Fibroblast of the conjunctiva (primary cell): ENCODE results near the gene HAT1.
"Not testable (repeated sequence)": the region's sequence is repeated elsewhere in the genome, so short reads cannot be mapped to it uniquely, and the experiment has no call there.

ENCODE experiments used
- DNase-seq: peaks from one replicate; pipeline ENCODE4 v3.0.0-alpha.2; 2010; ENCODE audit warnings: low read depth

HAT1 gene

DNA sequence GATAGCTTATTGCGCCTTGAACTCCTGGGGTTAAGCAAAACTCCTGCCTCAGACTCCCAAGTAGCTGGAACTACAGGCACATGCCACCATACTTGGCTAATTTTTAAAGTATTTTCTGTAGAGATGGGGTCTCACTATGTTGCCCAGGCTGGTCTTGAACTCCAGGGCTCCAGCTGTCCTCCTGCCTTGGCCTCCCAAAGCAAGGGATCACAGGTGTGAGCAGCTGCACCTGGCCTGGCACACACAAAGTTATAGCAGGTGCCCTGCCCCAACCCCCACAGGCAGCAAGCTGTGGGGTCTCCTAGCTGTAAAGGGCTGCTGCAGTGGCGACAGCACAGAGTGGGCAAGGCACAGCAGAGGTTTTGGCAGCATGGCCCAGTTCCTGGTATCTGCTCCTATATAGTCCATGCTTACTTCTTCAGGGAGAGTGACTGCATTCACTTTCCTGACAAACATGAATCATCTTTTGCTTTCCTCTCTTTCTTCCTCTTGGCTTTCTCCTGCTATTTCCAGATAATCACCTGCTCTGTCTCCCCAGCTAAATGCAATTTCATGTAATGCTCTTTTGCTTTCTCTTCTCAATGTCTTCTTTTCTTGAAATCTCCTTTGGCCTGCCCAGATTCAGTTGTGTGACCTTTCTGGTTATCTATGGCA lies 50.2 kb downstream of the HAT1 start:
- DNase-seq: no peak

DNA sequence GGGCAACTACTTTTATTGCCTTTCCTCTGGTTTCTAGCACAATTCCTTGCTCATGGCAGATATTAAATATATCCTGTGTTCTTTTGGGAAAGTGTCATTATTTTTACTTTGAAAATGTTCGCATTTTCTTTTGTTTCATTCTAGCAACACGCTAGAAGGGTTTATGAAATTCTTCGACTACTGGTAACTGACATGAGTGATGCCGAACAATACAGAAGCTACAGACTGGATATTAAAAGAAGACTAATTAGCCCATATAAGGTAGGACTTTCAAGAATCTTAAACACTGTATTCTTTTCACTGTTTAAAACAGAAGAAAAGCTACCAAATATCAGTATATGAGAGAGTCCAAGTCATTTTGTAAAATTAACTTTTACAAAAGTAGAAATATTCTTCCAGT lies 56.8 kb downstream of the HAT1 start:
- no peak for DNase-seq

DNA sequence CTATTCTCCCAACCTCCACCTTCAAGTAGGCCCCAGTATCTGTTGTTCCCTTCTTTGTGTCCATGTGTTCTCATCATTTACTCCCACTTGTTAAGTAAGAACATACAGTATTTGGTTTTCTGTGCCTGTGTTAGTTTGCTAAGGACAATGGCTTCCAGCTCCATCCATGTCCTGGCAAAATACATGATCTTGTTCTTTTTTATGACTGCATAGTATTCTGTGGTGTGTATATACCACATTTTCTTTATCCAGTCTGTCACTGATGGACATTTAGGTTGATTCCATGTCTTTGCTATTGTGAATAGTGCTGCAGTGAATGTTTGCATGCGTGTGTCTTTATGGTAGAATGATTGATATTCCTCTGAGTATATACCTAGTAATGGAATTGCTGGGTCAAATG lies 61.7 kb downstream of the HAT1 start:
- not testable (repeated sequence) for DNase-seq

DNA sequence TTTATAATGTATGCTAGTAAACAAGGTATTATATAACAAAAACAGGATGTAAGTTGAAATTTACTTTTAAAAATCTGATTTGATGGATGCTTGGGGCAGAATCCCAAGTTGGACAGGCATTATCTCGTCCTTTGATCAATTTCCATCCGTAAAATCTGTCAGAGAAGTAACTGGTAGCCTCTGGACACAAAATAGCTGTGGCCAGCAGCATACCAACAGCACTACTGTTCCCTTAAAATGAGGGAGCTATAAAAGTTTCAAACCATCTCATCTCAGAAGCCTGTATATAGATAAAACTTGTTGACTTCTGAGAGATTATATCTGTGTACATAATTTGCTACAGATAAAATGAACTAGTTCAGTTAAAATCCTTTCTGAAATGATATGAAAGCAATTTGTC lies 62.8 kb downstream of the HAT1 start:
- DNase-seq: no peak

GRCh38 chr2:171986778-171987177 lies 64.5 kb downstream of the HAT1 start:
- no peak for DNase-seq

DNA sequence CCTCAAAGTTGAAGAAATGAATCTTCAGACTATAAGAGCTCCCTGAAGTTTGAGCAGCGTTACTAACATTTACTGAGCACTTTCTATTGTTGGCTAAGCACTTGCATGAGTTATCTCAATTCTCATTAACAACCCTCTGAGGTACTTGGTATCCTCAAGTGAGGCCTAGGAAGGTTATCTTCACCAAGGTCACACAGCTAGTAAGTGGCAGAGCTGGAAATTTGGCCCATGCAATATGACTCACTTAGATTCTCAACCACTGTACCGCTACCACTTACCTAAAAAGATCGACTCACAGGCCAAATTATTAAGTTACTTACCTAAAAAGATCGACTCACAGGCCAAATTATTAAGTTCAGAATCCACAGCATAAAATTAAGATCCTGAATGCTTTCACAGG lies 68.8 kb downstream of the HAT1 start:
- DNase-seq: no peak

- peak; percentile 4 for DNase-seq
Observed at GRCh38 chr2:171995586-171995985, 73.3 kb downstream of the HAT1 start.

- no peak for DNase-seq
Observed at GRCh38 chr2:171996021-171996420, 73.8 kb downstream of the HAT1 start.

DNA sequence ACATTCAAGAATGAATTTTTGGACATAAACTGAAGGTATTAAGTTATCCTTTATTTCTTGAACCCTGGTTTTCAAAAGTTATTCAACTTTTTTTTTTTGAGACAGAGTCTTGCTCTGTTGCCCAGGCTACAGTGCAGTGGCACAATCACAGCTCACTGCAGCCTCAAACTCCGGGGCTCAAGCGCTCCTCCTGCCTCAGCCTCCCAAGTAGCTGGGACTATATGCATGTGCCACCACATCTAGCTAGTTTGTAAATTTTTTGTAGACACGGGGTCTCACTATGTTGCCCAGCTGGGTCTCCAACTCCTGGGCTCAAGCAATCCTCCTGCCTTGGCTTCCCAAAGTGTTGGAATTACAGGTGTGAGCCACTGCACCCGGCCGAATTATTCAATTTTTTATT lies 74.8 kb downstream of the HAT1 start:
- DNase-seq: not testable (repeated sequence)

- DNase-seq: no peak
Observed at GRCh38 chr2:171999161-171999560, 76.9 kb downstream of the HAT1 start.

DNA sequence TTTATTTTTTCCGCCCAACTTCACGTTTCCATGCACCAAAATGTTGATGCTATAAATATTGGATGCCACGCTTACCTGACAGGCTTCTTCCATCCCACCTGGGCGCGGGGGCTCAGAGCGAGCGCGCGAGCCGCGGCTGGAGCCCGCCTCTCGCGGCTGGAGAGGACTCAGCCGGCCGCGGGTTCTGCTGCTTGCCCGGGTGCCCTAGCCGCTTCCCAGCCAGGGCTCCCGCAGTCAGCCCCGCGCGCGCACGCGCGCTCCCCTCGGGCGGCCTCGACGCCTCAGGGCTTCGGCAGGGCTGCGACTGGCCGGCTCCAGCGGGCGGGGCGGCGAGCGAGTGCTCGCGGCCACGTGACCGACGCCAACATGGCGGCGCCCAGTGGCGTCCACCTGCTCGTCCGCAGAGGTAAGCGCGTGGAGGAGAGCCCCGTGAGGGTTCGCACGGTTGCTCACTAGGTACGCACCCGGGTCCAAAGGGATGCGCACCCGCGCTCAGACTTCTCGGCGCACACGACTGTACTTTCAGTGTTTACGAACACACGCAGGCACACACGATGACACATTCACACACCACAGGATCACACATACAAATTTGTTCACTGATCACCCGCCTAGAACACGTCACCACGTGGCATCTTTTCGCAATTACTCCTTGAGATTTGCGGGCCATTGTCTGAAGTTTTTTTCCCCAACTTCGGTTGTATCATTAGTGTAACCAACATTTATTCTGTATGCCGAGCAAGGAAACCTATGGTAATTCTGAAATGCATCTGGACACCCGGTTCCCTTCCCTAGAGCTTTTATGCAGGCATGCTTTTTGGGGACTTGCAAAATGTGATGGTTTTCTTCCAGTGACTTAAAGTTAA lies 77.6 kb downstream of the HAT1 start, which contains the start of gene METAP1D:
Gene METAP1D, plus strand, starts transcription at position 350 of the 866 bp plus-strand sequence. Its CDS starts 17 bp downstream, at position 367.
- DNase-seq: peak; percentile 71

DNA sequence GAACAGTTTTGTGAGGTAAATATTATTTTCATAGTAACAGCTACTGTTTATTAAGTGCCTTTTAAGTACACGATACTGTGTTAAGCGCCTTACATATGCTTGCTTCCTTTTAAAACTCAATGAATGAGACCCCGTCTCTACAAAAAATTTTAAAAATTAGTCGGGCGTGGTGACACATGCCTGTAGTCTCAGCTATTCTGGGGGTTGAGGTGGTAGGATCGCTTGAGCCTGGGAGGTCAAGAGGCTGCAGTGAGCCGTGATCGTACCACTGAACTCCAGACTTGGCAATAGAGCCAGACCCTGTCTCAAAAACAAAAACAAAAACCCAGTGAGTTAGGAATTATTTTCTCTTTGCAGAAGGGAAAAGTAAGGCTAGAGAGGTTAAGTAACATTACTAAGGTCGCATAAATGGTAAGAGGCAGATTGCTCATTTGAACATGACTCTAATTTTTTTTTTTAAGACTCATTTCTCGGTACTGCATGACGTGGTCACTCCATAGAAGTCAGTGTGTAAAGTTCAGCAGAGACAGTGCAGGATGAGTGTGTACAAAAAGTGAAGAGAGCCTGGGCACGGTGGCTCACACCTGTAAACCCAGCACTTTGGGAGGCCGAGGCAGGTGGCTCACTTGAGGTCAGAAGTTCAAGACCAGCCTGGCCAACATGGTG lies 78.6 kb downstream of the HAT1 start:
- DNase-seq: no peak

DNA sequence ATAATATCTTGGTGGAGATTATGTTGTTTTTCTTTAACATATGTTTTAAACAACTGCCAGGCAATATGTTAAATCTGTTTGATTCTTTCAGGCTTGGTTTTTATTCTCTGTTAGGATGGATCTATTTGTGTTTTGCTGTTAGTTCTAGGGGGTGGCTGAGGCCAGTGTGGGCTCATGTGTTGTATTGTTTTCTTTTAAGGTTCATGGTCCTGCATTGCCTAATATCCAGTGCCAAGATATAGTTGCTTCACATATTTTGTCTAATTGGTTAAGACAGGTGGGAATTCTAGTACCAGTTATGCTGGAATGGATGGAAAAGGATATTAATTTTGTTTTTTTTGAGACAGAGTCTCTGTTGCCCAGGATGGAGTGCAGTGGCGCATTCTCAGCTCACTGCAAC lies 85.1 kb downstream of the HAT1 start:
- no peak for DNase-seq

- no peak for DNase-seq
Observed at GRCh38 chr2:172009823-172010222, 87.6 kb downstream of the HAT1 start.

GRCh38 chr2:172011812-172012575 lies 89.7 kb downstream of the HAT1 start:
- DNase-seq: no peak

DNA sequence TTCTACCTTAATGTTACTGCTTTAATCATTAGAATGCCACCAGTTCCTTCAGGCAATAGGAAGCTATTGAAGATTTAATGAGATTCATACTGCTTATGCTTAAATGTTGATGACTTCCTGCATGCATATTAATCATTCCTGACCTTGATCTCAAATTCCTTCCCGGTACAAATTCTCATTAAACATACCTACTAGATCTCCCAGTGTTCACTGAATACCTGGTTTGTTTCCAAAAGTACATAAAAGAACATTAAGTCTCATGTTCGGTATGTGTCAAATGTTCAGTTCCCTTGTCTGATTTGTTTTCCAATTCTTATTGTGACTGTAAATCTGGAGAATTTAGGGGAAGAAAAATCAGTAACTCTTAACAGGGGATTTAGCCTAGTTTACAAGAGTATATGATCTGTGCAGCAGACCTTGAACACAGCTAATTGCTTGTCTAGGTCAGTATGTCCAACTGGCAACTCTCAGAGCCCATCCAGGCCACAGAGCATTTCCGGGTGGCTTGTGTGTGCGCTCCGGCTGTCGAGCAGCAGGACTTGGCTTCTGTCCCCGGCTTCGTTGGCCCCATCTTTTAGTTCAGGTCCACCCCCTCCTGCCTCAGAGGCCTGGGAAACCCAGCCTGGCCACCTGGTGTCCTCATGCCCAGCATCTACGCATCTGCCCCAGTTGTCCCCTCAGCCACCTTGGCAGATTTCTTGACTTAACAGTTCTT lies 90.6 kb downstream of the HAT1 start:
- no peak for DNase-seq

DNA sequence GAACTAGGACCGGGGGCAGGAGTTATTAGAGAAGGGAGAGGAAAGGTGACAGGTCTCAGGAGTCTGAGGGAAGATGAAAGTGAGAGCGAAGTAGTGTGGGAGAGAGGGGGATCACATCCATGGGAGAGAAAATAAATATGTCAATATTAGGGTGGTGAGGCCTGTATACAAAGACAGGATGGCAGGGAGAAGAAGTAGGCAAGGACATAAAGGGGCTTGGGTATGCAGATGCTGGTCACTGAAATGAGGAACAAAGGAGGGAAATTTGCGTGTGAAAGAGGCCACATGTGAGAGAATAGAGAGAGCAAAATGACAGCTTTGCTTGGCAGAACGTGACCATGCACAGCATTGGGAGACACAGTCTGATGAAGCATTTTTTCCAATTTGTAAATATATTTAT lies 91.1 kb downstream of the HAT1 start:
- DNase-seq: no peak

GRCh38 chr2:172021074-172021931 lies 99.0 kb downstream of the HAT1 start:
- no peak for DNase-seq

- no peak for DNase-seq
Observed at GRCh38 chr2:172021955-172022354, 99.7 kb downstream of the HAT1 start.

DNA sequence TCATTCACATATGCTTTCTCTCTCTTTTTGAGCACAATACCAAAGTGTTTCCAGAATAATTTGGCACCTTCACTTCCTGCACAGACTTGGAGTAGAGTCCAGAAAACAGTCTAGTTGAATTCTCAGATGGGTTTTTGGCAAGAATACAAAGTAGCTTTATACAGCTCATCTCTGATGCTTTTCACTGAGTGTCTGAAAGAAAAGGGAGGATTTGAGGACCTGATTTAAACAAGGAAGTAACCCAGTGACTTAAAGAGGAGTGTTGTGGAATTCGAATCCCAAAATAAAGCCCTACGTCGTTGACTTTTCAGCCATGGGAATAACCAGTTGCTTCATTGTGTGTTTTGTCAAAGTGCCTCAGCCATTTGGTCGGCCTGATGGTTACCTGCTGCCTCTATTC lies 109.3 kb downstream of the HAT1 start:
- no peak for DNase-seq
